HepG2 (cell line): Measurements from ENCODE around the gene PSIP1.

Source experiments
- BCLAF1 ChIP-seq: fragments of 450-650 bp; IDR thresholded peaks from 2 replicates; pipeline ENCODE4 v1.6.1; 2017; ENCODE audit warnings: mild to moderate bottlenecking
- CTCF ChIP-seq: sonication (generic); formaldehyde crosslinking; IDR thresholded peaks from 2 replicates; pipeline ENCODE4 v1.5.0; 2020; ENCODE audit warnings: mild to moderate bottlenecking, missing genetic modification reagents, moderate library complexity
- FOSL2 ChIP-seq: sonication (generic); formaldehyde crosslinking; IDR thresholded peaks from 2 replicates; pipeline ENCODE4 v1.4.0; 2020; ENCODE audit warnings: missing genetic modification reagents
- FOXO1 ChIP-seq: sonication (generic); formaldehyde crosslinking; IDR thresholded peaks from 2 replicates; pipeline ENCODE4 v1.4.0; 2020; ENCODE audit warnings: missing genetic modification reagents
- HCFC1 ChIP-seq: fragments of 150-350 bp; IDR thresholded peaks from 2 replicates; pipeline ENCODE4 v1.6.1; 2014; ENCODE audit warnings: low read depth, low read length
- HMG20A ChIP-seq: IDR thresholded peaks from 2 replicates; pipeline ENCODE4 v1.6.1; 2016; ENCODE audit warnings: borderline replicate concordance
- JUNB ChIP-seq: sonication (generic); formaldehyde crosslinking; IDR thresholded peaks from 2 replicates; pipeline ENCODE4 v1.8.0; 2022; ENCODE audit warnings: missing genetic modification reagents, mild to moderate bottlenecking, borderline replicate concordance
- NPAS2 ChIP-seq: sonication (generic); formaldehyde crosslinking; IDR thresholded peaks from 2 replicates; pipeline ENCODE4 v1.8.0; 2022; ENCODE audit warnings: mild to moderate bottlenecking, missing genetic modification reagents, borderline replicate concordance
- POLR2G ChIP-seq: fragments of 200-400 bp; formaldehyde crosslinking; IDR thresholded peaks from 2 replicates; pipeline ENCODE4 v1.6.1; 2018; ENCODE audit warnings: mild to moderate bottlenecking, low read depth, low read length, moderate library complexity
- PRPF4 ChIP-seq: fragments of 200-400 bp; formaldehyde crosslinking; IDR thresholded peaks from 2 replicates; pipeline ENCODE4 v1.6.1; 2016; ENCODE audit warnings: low read length, low read depth; ENCODE audit not compliant: poor library complexity, severe bottlenecking
- TAF1 ChIP-seq: sonication (generic); formaldehyde crosslinking; IDR thresholded peaks from 2 replicates; pipeline ENCODE4 v1.4.0; 2020; ENCODE audit warnings: missing genetic modification reagents
- ZNF367 ChIP-seq: sonication (generic); formaldehyde crosslinking; IDR thresholded peaks from 2 replicates; pipeline ENCODE4 v1.4.0; 2020; ENCODE audit warnings: missing genetic modification reagents, borderline replicate concordance

- TF ChIP-seq HMG20A (CRISPR knock-in tag): no peak
- TF ChIP-seq CTCF (CRISPR knock-in tag): no peak
- TF ChIP-seq ZNF367: no peak
- no peak for TF ChIP-seq FOXO1 (CRISPR knock-in tag)
- TF ChIP-seq TAF1: no peak
- no peak for TF ChIP-seq JUNB (CRISPR knock-in tag)
- no peak for TF ChIP-seq BCLAF1
- TF ChIP-seq PRPF4: no peak
- TF ChIP-seq HCFC1: no peak
- TF ChIP-seq FOSL2 (CRISPR knock-in tag): no peak
- no peak for TF ChIP-seq NPAS2 (CRISPR knock-in tag)
- no peak for TF ChIP-seq POLR2G
Observed at GRCh38 chr9:15484802-15485201, 26.0 kb downstream of the PSIP1 start.
